Measurements from ENCODE around the gene TAF6L.
"Not testable (repeated sequence)": the region's sequence is repeated elsewhere in the genome, so short reads cannot be mapped to it uniquely, and the experiment has no call there.

The TAF6L gene

DNA sequence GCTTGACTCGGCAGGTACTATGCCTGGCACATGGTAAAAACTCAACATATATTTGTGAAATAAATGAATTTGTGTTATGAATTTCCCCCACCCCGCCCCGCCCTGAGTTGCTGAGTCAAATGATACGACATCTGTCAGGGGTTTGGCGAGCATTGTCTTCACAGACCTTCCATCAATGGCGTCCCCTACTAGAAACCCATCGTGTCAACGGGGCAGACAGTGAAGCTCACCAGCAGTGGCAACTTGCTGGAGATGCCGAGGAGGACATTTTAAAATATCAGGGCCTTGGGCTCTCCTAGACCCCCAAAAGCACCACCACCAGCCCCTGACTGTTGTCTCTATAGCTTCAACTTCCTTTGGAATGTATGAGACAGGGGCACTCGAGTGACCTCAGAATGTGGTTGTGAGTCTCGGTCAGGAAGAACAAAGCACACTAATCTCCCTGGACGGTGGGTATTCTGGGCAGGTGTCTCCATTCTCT lies 34.8 kb downstream of the TAF6L start:
- DNase-seq, result no peak

DNA sequence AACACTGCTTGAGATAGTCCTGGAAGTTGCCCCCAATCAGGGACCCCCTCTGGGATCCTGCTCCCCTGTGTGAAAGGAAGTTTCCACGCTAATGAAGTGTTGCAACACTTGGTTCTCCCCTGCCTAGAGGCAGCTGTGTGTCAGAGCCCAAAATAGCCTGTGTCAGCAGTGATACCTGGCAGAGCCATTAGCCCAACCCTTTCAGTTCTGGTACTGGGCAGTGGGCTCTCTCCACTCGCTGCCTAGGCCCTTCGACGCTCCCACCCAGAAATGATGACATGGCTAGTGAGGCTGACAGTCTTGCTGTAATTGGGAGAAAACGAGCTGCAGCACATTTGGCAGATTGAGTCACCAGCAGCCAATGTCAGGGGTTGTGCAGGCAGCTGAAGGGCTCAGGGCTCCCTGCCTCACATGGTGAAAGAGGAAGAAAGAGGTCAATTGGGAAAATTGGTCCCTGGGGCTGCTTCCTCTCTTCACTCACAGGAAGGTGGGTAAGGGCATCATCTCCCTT lies 35.5 kb downstream of the TAF6L start:
- DNase-seq, result peak in 1 of 2 donors; percentile 50

GRCh38 chr11:62810748-62811147 lies 39.6 kb downstream of the TAF6L start:
- no peak for DNase-seq

- no peak for DNase-seq
Observed at GRCh38 chr11:62811659-62812058, 40.5 kb downstream of the TAF6L start.

- peak in 1 of 2 donors; percentile 50 for DNase-seq
Observed at GRCh38 chr11:62816557-62816956, 45.4 kb downstream of the TAF6L start.

DNA sequence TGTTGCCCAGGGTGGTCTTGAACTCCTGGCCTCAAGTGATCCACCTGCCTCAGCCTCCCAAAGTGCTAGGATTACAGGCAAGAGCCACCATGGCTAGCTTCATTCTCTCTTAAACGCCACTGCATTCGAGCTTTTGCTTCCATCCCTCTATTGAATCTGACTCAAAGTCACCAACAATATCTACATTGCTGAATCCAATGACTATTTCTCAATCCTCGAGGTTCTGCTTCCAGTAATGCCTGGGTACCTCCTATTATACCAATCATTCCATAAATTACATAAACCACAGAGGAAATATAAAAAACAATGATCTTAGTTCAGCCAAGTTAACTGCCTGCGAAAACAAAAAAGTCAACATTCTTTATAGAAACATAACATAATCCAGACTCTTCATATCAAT lies 45.9 kb downstream of the TAF6L start:
- no peak for DNase-seq

- DNase-seq, result no peak
Observed at GRCh38 chr11:62823677-62824076, 52.5 kb downstream of the TAF6L start.

DNA sequence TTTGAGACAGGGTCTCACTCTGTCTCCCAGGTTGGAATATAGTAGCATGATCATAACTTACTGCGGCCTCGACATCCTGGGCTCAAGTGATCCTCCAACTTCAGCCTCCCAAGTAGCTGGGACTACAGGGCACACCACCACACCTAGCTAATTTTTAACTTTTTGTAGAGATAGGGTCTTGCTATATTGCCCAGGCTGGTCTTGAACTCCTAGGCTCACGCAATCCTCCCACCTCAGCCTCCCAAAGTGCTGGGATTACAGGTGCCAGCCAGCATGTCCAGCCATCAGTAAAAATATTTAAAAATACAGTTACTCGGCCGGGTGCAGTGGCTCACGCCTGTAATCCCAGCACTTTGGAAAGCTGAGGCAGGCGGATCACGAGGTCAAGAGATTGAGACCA lies 56.9 kb downstream of the TAF6L start:
- not testable (repeated sequence) for DNase-seq

GRCh38 chr11:62830904-62831519 lies 59.8 kb downstream of the TAF6L start:
- no peak for DNase-seq

GRCh38 chr11:62831520-62832335 lies 60.5 kb downstream of the TAF6L start, which contains the start of gene STX5:
Gene STX5, minus strand, starts transcription at chr11:62832051. Its CDS starts 808 bp downstream, at chr11:62831243.
- DNase-seq, result peak; percentile 99 to 100

DNA sequence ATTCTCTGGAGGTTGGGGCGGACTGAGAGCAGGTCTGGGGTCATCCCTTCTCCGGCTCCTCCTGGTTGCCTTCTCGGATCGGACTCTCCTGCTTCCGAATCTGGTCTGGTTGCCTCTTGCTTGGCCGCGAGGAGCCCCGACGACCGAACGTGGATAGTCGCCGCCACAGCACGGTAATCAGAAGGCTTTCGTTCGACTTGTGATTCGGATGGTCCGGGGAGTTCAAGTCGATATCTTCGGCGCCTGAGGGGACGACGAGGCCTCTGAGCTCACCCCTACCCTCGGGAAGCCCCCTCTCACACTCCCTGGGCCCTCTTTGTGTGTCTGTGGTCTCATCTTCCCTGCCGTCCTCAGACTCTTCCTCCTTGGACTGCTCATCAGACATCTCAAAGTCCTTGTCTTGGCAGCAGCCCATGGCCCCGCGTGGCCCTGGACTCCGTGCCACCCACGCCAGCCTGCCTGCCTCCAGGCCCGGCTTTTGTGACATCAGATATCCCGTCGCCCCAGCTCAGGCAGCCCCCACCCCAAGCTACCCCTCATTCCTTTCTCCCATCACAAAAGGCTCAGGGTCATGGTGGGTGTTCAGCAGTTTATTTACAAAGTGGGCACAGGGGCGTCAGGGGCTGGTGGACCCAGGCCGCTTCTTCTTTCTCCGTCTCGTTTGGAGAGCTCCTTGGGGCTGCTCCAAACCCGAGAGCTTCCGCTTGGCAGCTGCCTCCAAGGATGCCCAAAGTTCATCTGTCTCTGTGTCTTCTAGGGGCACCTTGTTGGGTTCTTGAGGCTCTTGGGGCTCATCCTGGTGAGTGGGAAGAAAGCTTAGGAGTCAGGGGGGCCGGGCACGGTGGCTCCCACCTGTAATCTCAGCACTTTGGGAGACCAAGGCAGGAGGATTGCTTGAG lies 61.4 kb downstream of the TAF6L start, which contains the start of gene TEX54:
TSS of gene TEX54 (minus strand) at position 506 of the 899 bp plus-strand sequence.
- no peak for DNase-seq

DNA sequence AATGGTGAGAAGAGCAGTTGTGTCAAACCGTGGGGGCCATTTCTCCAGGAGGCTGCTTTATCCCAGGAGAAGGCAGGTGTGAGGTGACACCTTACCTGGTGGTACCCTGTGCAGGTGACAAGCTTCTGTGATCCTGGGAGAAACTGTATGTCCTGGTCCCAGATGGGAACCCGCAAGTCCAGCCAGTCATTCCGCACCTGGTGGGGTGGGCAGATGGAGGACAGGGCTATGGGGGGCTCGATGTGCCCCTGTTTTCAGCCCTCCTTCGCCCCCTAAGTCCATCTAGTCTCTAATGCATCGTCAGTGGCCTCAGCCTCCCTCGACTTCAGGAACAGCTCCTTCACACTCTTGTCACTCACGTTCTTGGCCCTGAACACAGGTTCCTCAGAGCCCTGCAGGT lies 64.1 kb downstream of the TAF6L start:
- no peak for DNase-seq
